Hepatocyte (in vitro differentiated cells): ENCODE results near the gene USP17L25.
"Not testable (repeated sequence)": the region's sequence is repeated elsewhere in the genome, so short reads cannot be mapped to it uniquely, and the experiment has no call there.

ENCODE experiments used
- EZH2 ChIP-seq: fragments of 200-600 bp; sonication (generic); IDR thresholded peaks from 2 replicates; pipeline ENCODE4 v1.6.1; 2016; ENCODE audit warnings: antibody characterized with exemption, mild to moderate bottlenecking, borderline replicate concordance
- EZH2phosphoT487 ChIP-seq: fragments of 200-600 bp; sonication (generic); IDR thresholded peaks from one replicate; pipeline ENCODE4 v1.6.1; 2018; ENCODE audit warnings: antibody characterized with exemption, mild to moderate bottlenecking, low read depth, moderate library complexity; ENCODE audit not compliant: unreplicated experiment, severe bottlenecking
- TF ChIP-seq, protein P1 (sequence below): fragments of 200-600 bp; sonication (generic); IDR thresholded peaks from 2 replicates; pipeline ENCODE4 v1.5.1; 2016; ENCODE audit warnings: antibody characterized with exemption, mild to moderate bottlenecking; ENCODE audit not compliant: poor library complexity

DNA sequence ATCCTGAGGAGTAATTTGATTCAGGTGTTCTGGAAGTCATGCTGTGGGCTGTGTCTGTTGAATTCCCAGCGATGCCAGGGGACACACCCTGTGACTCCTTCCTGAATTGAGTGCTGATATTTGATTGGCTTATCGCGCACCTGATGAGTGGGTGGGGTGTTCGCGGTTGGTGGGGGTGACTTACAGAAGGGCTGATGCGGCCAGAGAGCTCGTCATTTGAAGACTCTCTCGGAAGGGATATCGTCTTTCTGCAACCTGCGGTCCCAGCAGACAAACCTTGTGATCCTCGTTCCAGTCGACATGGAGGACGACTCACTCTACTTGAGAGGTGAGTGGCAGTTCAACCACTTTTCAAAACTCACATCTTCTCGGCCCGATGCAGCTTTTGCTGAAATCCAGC, 4.6 kb downstream of the USP17L25 start, which contains the start of gene USP17L26:
- TF ChIP-seq, protein P1, sequence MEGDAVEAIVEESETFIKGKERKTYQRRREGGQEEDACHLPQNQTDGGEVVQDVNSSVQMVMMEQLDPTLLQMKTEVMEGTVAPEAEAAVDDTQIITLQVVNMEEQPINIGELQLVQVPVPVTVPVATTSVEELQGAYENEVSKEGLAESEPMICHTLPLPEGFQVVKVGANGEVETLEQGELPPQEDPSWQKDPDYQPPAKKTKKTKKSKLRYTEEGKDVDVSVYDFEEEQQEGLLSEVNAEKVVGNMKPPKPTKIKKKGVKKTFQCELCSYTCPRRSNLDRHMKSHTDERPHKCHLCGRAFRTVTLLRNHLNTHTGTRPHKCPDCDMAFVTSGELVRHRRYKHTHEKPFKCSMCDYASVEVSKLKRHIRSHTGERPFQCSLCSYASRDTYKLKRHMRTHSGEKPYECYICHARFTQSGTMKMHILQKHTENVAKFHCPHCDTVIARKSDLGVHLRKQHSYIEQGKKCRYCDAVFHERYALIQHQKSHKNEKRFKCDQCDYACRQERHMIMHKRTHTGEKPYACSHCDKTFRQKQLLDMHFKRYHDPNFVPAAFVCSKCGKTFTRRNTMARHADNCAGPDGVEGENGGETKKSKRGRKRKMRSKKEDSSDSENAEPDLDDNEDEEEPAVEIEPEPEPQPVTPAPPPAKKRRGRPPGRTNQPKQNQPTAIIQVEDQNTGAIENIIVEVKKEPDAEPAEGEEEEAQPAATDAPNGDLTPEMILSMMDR: not testable (repeated sequence)
- TF ChIP-seq EZH2phosphoT487, EZH2: not testable (repeated sequence)
